ENCODE results near the gene RANGAP1.
A peak's percentile ranks its signal among the peaks of the same experiment; 100 is the strongest.

The RANGAP1 gene

GRCh38 chr22:41285820-41286638 lies at the start of gene RANGAP1:
Gene RANGAP1, minus strand, starts transcription at chr22:41286187. Its CDS starts 5,143 bp downstream, at chr22:41281044.
- peak; percentile 93 for DNase-seq

- DNase-seq = no peak
Measured at GRCh38 chr22:41334951-41335635, 49.1 kb upstream of the RANGAP1 start.

GRCh38 chr22:41334215-41334614 lies 48.2 kb upstream of the RANGAP1 start:
- no peak for DNase-seq

- DNase-seq = no peak
Measured at GRCh38 chr22:41333806-41334205, 47.8 kb upstream of the RANGAP1 start.

- no peak for DNase-seq
Measured at GRCh38 chr22:41332217-41332939, 46.4 kb upstream of the RANGAP1 start.

- no peak for DNase-seq
Measured at GRCh38 chr22:41330169-41330568, 44.2 kb upstream of the RANGAP1 start.

- no peak for DNase-seq
Measured at GRCh38 chr22:41327124-41327523, 41.1 kb upstream of the RANGAP1 start.

GRCh38 chr22:41324821-41325528 lies 39.0 kb upstream of the RANGAP1 start:
- no peak for DNase-seq

GRCh38 chr22:41320416-41321240 lies 34.6 kb upstream of the RANGAP1 start:
- DNase-seq = no peak

- no peak for DNase-seq
Measured at GRCh38 chr22:41315586-41315985, 29.6 kb upstream of the RANGAP1 start.

- no peak for DNase-seq
Measured at GRCh38 chr22:41314821-41315220, 28.8 kb upstream of the RANGAP1 start.

- no peak for DNase-seq
Measured at GRCh38 chr22:41311487-41311886, 25.5 kb upstream of the RANGAP1 start.

GRCh38 chr22:41310336-41310735 lies 24.3 kb upstream of the RANGAP1 start:
- no peak for DNase-seq

GRCh38 chr22:41308544-41308947 lies 22.6 kb upstream of the RANGAP1 start:
- no peak for DNase-seq

- no peak for DNase-seq
Measured at GRCh38 chr22:41308054-41308453, 22.1 kb upstream of the RANGAP1 start.

- DNase-seq = no peak
Measured at GRCh38 chr22:41305646-41306045, 19.7 kb upstream of the RANGAP1 start.

GRCh38 chr22:41302811-41303210 lies 16.8 kb upstream of the RANGAP1 start:
- no peak for DNase-seq

GRCh38 chr22:41302021-41302767 lies 16.2 kb upstream of the RANGAP1 start:
- DNase-seq = no peak

GRCh38 chr22:41301085-41302020 lies 15.4 kb upstream of the RANGAP1 start, which contains the start of gene ZC3H7B:
Gene ZC3H7B, plus strand, starts transcription at chr22:41301525. Its CDS starts 19,136 bp downstream, at chr22:41320661.
- peak; percentile 17 for DNase-seq

GRCh38 chr22:41300661-41301060 lies 14.7 kb upstream of the RANGAP1 start:
- DNase-seq = no peak
